ENCODE results near the gene MEF2D.

The MEF2D gene

GRCh38 chr1:156423422-156424352 is 76.9 kb downstream of the MEF2D start:
- DNase-seq, result no peak

- DNase-seq, result no peak
These were observed 77.9 kb downstream of the MEF2D start for GRCh38 chr1:156422602-156423091.

GRCh38 chr1:156421939-156422601 is 78.5 kb downstream of the MEF2D start:
- DNase-seq, result no peak

- peak; percentile 87 for DNase-seq
These were observed 79.3 kb downstream of the MEF2D start for GRCh38 chr1:156421062-156421938.

GRCh38 chr1:156420205-156421061 is 80.1 kb downstream of the MEF2D start:
- peak; percentile 70 for DNase-seq

- DNase-seq, result peak; percentile 68
These were observed 80.7 kb downstream of the MEF2D start for GRCh38 chr1:156419854-156420204.

- no peak for DNase-seq
These were observed 82.0 kb downstream of the MEF2D start for GRCh38 chr1:156418416-156419070.

GRCh38 chr1:156417401-156418020 is 83.1 kb downstream of the MEF2D start:
- no peak for DNase-seq

- DNase-seq, result no peak
These were observed 83.6 kb downstream of the MEF2D start for GRCh38 chr1:156416993-156417392.

- peak; percentile 69 for DNase-seq
These were observed 86.0 kb downstream of the MEF2D start for GRCh38 chr1:156414461-156415064.

Measured in activated CD8-positive, alpha-beta memory T cell treated with anti-CD3 and anti-CD28 coated beads, Interleukin-2, amount 50 U/mL, for 48 hours (primary cell).